Thymus (tissue), 11 donors: ENCODE data around the gene BIRC3. TPM values are rescaled to one million over a fixed set of nuclear protein-coding genes. Genes with fewer than 3 reads are reported as not detected.
A peak's percentile ranks its signal among the peaks of the same experiment; 100 is the strongest.
"Not testable (repeated sequence)": the region's sequence is repeated elsewhere in the genome, so short reads cannot be mapped to it uniquely, and the experiment has no call there.

ENCODE experiments used
- DNase-seq, 9 donors: peaks; one replicate each; pipeline ENCODE4 v3.0.0-alpha.2; 2013; ENCODE audit warnings: low spot score in 9 of 9, low read depth in 6 of 9, missing footprints in 1 of 9
- H3K27ac ChIP-seq, 2 donors: one replicate each; pipeline ENCODE4 v1.5.1; 2013; ENCODE audit warnings: control low read depth in 1 of 2, low read depth in 1 of 2, low read length in 1 of 2, mild to moderate bottlenecking in 1 of 2, moderate library complexity in 1 of 2
- H3K27me3 ChIP-seq, 2 donors: one replicate each; pipeline ENCODE4 v1.5.1; 2013; ENCODE audit warnings: low read length in 1 of 2; ENCODE audit not compliant: control insufficient read depth in 2 of 2, insufficient read depth in 1 of 2
- H3K36me3 ChIP-seq, 2 donors: one replicate each; pipeline ENCODE4 v1.5.1; 2013; ENCODE audit warnings: low read length in 1 of 2, mild to moderate bottlenecking in 1 of 2, moderate library complexity in 1 of 2; ENCODE audit not compliant: control insufficient read depth in 2 of 2, insufficient read depth in 2 of 2
- H3K4me1 ChIP-seq, 2 donors: one replicate each; pipeline ENCODE4 v1.5.1; 2013; ENCODE audit warnings: low read length in 2 of 2; ENCODE audit not compliant: control insufficient read depth in 2 of 2, insufficient read depth in 2 of 2
- H3K4me3 ChIP-seq, 2 donors: one replicate each; pipeline ENCODE4 v1.5.1; 2013; ENCODE audit warnings: low read length in 2 of 2, control low read depth in 1 of 2, mild to moderate bottlenecking in 1 of 2
- H3K9me3 ChIP-seq, 2 donors: one replicate each; pipeline ENCODE4 v1.5.1; 2013; ENCODE audit warnings: low read length in 1 of 2, mild to moderate bottlenecking in 1 of 2; ENCODE audit not compliant: control insufficient read depth in 2 of 2, insufficient read depth in 1 of 2
- WGBS: extraction: QIAGEN DNeasy Blood & Tissue Kit; methylation state at CpG from one replicate; pipeline ENCODE4 v1.1.7; 2013; 5-methylcytosine and 5-hydroxymethylcytosine counted together
- polyA plus RNA-seq: library from polyadenylated mRNA; stranded (reverse); fragments of 200-250 nt; gene quantifications from one replicate; pipeline ENCODE4 v1.2.3, GENCODE V29; 2013
- total RNA-seq: library from RNA; stranded (reverse); fragments of 120-200 nt; gene quantifications from one replicate; pipeline ENCODE4 v1.2.4, GENCODE V29; 2013
- donor health status: healthy.

The BIRC3 gene
- total and polyA plus RNA-seq, 2 donors = 63.6 to 73.7 TPM

DNA sequence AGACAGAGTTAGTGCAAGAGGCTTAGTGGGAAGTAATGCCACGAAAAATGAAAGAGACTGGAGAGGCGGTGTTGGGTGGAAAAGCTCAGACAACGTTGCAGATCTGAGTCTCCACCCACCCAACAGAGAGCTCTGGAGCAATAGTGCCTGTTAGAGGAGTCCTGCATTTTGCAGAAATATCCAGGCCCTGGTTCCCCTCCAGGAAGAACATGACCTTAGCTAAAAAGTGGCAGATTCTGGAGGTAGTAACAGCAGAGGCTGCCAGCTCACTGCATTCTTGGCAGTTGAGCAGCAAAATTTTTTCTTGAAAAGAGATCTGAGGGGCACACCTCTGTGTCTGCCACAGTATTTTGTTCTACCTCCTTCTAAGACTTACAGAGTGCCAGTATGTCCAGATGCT lies 27.7 kb upstream of the BIRC3 start:
- WGBS = 39% methylated on average over 3 of the region's 3 CpGs
- no peak overlapping the region for H3K4me3 ChIP-seq
- peak overlapping the region; percentile 42 to 55 for H3K27ac ChIP-seq
- H3K4me1 ChIP-seq = peaks cover 29 to 34% of the 10 kb centered on the region in 2 donors
- no peaks in the 10 kb centered on the region for H3K27me3 ChIP-seq
- no peaks in the 10 kb centered on the region for H3K36me3 ChIP-seq
- no peaks in the 10 kb centered on the region for H3K9me3 ChIP-seq
- peak in 1 of 9 donors; percentile 49 for DNase-seq

DNA sequence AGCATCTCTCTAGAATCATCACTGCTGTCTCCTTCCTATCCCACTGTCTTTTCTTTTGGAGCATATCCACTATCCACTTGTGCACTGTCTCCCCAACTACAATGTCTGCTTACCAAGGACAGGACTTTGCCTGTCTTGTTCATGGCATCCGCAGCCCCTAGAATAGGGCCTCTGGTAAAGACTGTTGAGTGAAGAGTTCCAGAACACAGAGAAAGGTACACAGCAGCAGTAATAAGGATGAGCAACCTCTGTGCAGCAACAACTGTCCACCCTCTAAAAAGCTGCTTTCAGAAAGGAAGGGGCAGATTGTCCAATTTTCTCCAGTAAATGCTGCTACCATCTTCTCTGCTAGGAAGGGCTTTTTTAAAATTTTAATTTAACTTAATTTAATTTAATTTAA lies 25.5 kb upstream of the BIRC3 start:
- no peak for DNase-seq
- H3K4me1 ChIP-seq = peaks cover 29 to 34% of the 10 kb centered on the region in 2 donors

DNA sequence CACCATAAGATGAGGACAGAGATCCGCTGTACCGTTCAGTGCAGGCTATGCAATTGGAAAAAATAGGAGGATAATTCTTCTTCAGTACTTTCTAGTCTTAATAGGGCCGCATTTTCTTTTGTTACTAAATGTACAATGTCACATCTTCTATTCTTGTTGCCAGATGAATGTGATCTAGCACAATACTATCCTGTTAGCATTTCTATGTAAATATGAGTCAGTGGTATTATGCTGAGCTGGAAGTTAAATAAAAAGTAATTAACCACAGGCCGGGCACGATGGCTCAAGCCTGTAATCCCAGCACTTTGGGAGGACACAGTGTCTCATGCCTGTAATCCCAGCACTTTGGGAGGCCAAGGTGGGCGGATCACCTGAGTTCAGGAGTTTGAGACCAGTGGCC lies 24.4 kb upstream of the BIRC3 start:
- Histone ChIP-seq H3K9me3 (no peaks in the 10 kb centered on the region), H3K27ac (no peak overlapping the region), H3K36me3 (no peaks in the 10 kb centered on the region), H3K4me1 (peaks cover 29 to 31% of the 10 kb centered on the region in 2 donors), H3K27me3 (no peaks in the 10 kb centered on the region), H3K4me3 (no peak overlapping the region)
- DNase-seq = no peak
- 99% methylated on average over 6 of the region's 6 CpGs for WGBS

More for the DNA sequence above, 25.5 kb upstream of the BIRC3 start:
- Histone ChIP-seq H3K36me3 (no peaks in the 10 kb centered on the region), H3K9me3 (no peaks in the 10 kb centered on the region), H3K4me3 (no peak overlapping the region), H3K27ac (no peak overlapping the region), H3K27me3 (no peaks in the 10 kb centered on the region)
- WGBS = 96% methylated on average over 1 of the region's 1 CpG

DNA sequence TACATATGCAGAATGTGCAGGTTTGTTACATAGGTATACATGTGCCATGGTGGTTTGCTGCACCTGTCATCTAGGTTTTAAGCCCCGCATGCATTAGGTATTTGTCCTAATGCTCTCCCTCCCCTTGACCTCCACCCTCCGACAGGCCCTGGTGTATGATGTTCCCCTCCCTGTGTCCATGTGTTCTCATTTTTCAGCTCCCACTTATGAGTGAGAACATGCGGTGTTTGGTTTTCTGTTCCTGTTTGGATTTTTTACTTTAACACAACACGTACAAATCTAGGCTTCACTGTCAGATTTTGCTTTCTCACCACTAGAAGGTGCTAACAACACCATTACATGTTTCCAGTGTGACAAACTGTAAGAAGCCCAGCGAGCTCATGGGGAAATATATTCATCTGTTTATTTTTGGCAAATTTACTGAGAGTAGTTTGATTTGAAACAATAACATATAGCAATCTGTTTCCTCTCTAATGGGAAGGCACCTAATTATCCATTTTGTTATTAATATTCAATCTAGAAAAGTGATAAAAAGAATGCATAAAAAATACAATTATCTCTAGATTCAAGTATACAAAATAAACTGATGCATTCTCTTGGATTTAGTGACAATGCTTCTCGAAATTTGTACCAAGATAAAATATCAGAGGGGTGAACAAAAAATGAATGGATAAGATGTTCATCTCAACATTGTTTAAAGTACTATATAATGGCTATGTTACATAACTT lies 23.2 kb upstream of the BIRC3 start:
- H3K27me3 ChIP-seq = no peaks in the 10 kb centered on the region
- whole genome bisulfite sequencing = 31% methylated on average over 6 of the region's 6 CpGs
- H3K4me1 ChIP-seq = peaks cover 20 to 21% of the 10 kb centered on the region in 2 donors
- no peak overlapping the region for H3K27ac ChIP-seq
- H3K4me3 ChIP-seq = no peak overlapping the region
- H3K36me3 ChIP-seq = no peaks in the 10 kb centered on the region
- DNase-seq = peak in 3 of 9 donors; percentile 60 to 85 (median 64)
- H3K9me3 ChIP-seq = no peaks in the 10 kb centered on the region

GRCh38 chr11:102295045-102295444 lies 22.2 kb upstream of the BIRC3 start:
- no peak for DNase-seq
- Histone ChIP-seq H3K27me3 (no peaks in the 10 kb centered on the region), H3K36me3 (no peaks in the 10 kb centered on the region), H3K27ac (no peak overlapping the region), H3K4me3 (no peak overlapping the region), H3K9me3 (no peaks in the 10 kb centered on the region), H3K4me1 (peaks cover 11 to 12% of the 10 kb centered on the region in 2 donors)
- 87% methylated on average over 2 of the region's 2 CpGs for WGBS

GRCh38 chr11:102296757-102297156 lies 20.5 kb upstream of the BIRC3 start:
- WGBS = 91% methylated on average over 4 of the region's 4 CpGs
- not testable (repeated sequence) for H3K9me3 ChIP-seq, H3K36me3 ChIP-seq

DNA sequence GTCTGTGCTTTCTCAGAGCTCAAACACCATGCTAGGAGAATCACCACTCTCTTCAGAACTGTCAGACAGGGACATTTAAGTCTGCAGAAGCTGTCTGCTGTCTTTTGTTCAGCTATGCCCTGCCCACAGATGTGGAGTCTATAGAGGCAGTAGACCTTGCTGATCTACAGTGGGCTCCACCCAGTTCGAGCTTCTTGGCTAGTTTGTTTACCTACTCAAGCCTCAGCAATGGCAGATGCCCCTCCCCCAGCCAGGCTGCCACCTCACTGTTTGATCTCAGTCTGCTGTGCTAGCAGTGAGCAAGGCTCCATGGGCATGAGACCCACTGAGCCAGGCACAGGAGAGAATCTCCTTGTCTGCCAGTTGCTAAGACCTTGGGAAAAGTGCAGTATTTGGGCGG lies 16.4 kb upstream of the BIRC3 start:
- not testable (repeated sequence) for H3K36me3 ChIP-seq, H3K27me3 ChIP-seq, H3K4me3 ChIP-seq
- 74% methylated on average over 2 of the region's 2 CpGs for WGBS
- Histone ChIP-seq H3K4me1 (peaks cover 13 to 22% of the 10 kb centered on the region in 2 donors), H3K9me3 (peaks cover 5 to 25% of the 10 kb centered on the region in 2 donors), H3K27ac (peak overlapping the region; percentile 36 to 58)
- DNase-seq = peak in 1 of 9 donors; percentile 57

More at GRCh38 chr11:102296757-102297156, 20.5 kb upstream of the BIRC3 start:
- not testable (repeated sequence) for H3K4me3 ChIP-seq, H3K27me3 ChIP-seq, DNase-seq, H3K27ac ChIP-seq
- H3K4me1 ChIP-seq = peaks cover 8 to 10% of the 10 kb centered on the region in 2 donors

DNA sequence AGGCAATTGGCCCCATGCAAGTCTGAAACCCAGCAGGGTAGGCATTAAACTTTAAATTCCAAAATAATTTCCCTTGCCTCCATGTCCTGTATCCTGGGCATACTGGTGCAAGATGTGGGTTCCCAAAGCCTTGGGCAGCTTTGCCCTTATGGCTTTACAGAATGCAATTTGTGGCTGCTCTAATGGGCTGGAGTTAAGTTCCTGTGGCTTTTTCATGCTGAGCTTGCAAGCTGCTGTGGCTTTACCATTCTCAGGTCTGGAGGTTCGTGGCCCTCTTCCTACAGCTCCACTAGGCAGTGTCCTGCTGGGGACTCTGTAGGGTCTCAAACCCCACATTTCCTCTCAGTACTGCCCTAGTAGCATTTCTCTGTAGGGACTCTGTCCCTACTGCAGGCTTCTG lies 15.0 kb upstream of the BIRC3 start:
- H3K27ac ChIP-seq = no peak overlapping the region
- H3K4me3 ChIP-seq = no peak overlapping the region
- no peak for DNase-seq
- no peaks in the 10 kb centered on the region for H3K36me3 ChIP-seq
- H3K4me1 ChIP-seq = peaks cover 26 to 34% of the 10 kb centered on the region in 2 donors
- no peaks in the 10 kb centered on the region for H3K27me3 ChIP-seq
- H3K9me3 ChIP-seq = peaks cover 5 to 25% of the 10 kb centered on the region in 2 donors
- WGBS = 96% methylated on average over 1 of the region's 1 CpG

DNA sequence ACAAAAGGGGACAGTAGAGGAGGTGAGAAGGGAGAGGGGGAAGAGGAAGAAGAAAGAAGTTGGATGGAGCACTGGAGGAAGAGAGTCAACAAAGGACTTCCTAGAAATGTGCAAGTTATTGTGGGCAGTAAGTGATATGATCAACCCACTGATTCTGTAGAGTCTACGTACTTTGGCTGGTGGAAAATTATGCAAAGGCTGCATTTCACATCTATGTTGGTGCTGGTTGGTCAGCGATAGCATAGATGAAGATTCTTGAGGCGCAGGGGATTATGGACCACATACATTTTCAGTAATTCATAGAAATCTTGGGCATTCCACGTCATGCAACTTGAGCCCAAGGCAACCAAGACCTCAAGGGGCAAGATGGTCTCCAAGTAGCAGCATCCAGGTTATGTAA lies 12.6 kb upstream of the BIRC3 start:
- H3K27ac ChIP-seq = no peak overlapping the region
- H3K4me3 ChIP-seq = no peak overlapping the region
- 91% methylated on average over 4 of the region's 4 CpGs for WGBS
- H3K27me3 ChIP-seq = no peaks in the 10 kb centered on the region
- DNase-seq = no peak
- no peaks in the 10 kb centered on the region for H3K36me3 ChIP-seq
- peaks cover 28 to 36% of the 10 kb centered on the region in 2 donors for H3K4me1 ChIP-seq
- peaks cover 5 to 26% of the 10 kb centered on the region in 2 donors for H3K9me3 ChIP-seq
